SK-N-SH treated with all-trans-retinoic acid at 6 μM for 48 hours (cell line): ENCODE results near the gene EXOC8.

Source experiments
- ATAC-seq: fragments of 200-7000 bp; cut with Tn5 transposase; 3 replicates; pipeline ENCODE4 v1.9.1; 2020; ENCODE audit warnings: mild to moderate bottlenecking, moderate library complexity
- ARNTL ChIP-seq: fragments of 450-650 bp; formaldehyde crosslinking; IDR thresholded peaks from 2 replicates; pipeline ENCODE4 v1.5.0; 2020; ENCODE audit warnings: low read depth, mild to moderate bottlenecking, moderate library complexity, borderline replicate concordance
- BACH2 ChIP-seq: fragments of 250-450 bp; sonication (Bioruptor Pico); IDR thresholded peaks from 2 replicates; pipeline ENCODE4 v1.9.0; 2021; ENCODE audit warnings: mild to moderate bottlenecking, borderline replicate concordance
- CREB5 ChIP-seq: fragments of 250-450 bp; sonication (Bioruptor Pico); IDR thresholded peaks from 2 replicates; pipeline ENCODE4 v1.5.1; 2020; ENCODE audit warnings: low read depth, mild to moderate bottlenecking, moderate library complexity
- CSDC2 ChIP-seq: fragments of 250-450 bp; sonication (Bioruptor Pico); IDR thresholded peaks from 2 replicates; pipeline ENCODE4 v1.5.0; 2020; ENCODE audit warnings: mild to moderate bottlenecking, moderate library complexity
- ESRRG ChIP-seq: fragments of 250-450 bp; sonication (Bioruptor Pico); IDR thresholded peaks from 2 replicates; pipeline ENCODE4 v1.6.1; 2021; ENCODE audit warnings: mild to moderate bottlenecking
- GLIS3 ChIP-seq: fragments of 250-450 bp; sonication (Bioruptor Pico); IDR thresholded peaks from 2 replicates; pipeline ENCODE4 v1.5.0; 2020; ENCODE audit warnings: mild to moderate bottlenecking, moderate library complexity
- ISL1 ChIP-seq: fragments of 250-450 bp; sonication (Bioruptor Pico); IDR thresholded peaks from 2 replicates; pipeline ENCODE4 v2.1.2; 2022; ENCODE audit warnings: mild to moderate bottlenecking, moderate library complexity
- OSR1 ChIP-seq: fragments of 250-450 bp; sonication (Bioruptor Pico); IDR thresholded peaks from 2 replicates; pipeline ENCODE4 v1.8.0; 2022; ENCODE audit warnings: moderate library complexity, mild to moderate bottlenecking, inconsistent platforms
- POU6F1 ChIP-seq: fragments of 250-450 bp; sonication (Bioruptor Pico); IDR thresholded peaks from 2 replicates; pipeline ENCODE4 v1.8.0; 2021; ENCODE audit warnings: low read depth, mild to moderate bottlenecking, moderate library complexity, borderline replicate concordance
- PPARA ChIP-seq: fragments of 250-450 bp; sonication (Bioruptor Pico); IDR thresholded peaks from 2 replicates; pipeline ENCODE4 v1.5.0; 2020; ENCODE audit warnings: mild to moderate bottlenecking, borderline replicate concordance
- RARB ChIP-seq: fragments of 250-450 bp; sonication (Bioruptor Pico); IDR thresholded peaks from 2 replicates; pipeline ENCODE4 v1.8.0; 2021; ENCODE audit warnings: mild to moderate bottlenecking, moderate library complexity
- TCF4 ChIP-seq: fragments of 250-450 bp; sonication (Bioruptor Pico); IDR thresholded peaks from 2 replicates; pipeline ENCODE4 v1.8.0; 2021; ENCODE audit warnings: mild to moderate bottlenecking, moderate library complexity, borderline replicate concordance
- TOX ChIP-seq: fragments of 250-450 bp; sonication (Bioruptor Pico); IDR thresholded peaks from 2 replicates; pipeline ENCODE4 v1.8.0; 2021; ENCODE audit warnings: mild to moderate bottlenecking, moderate library complexity, borderline replicate concordance
- ZC3H10 ChIP-seq: fragments of 250-450 bp; sonication (Bioruptor Pico); IDR thresholded peaks from 2 replicates; pipeline ENCODE4 v1.5.1; 2021; ENCODE audit warnings: mild to moderate bottlenecking, moderate library complexity
- ZFP3 ChIP-seq: fragments of 250-450 bp; sonication (Bioruptor Pico); IDR thresholded peaks from 2 replicates; pipeline ENCODE4 v1.5.0; 2020; ENCODE audit warnings: mild to moderate bottlenecking, moderate library complexity
- ZFP30 ChIP-seq: fragments of 450-650 bp; formaldehyde crosslinking; IDR thresholded peaks from 2 replicates; pipeline ENCODE4 v1.5.0; 2022; ENCODE audit warnings: mild to moderate bottlenecking, moderate library complexity
- ZNF565 ChIP-seq: fragments of 450-650 bp; formaldehyde crosslinking; conservative IDR thresholded peaks from 2 replicates; pipeline ENCODE4 v1.5.0; 2020; ENCODE audit warnings: low read depth, mild to moderate bottlenecking, moderate library complexity
- ZNF70 ChIP-seq: fragments of 450-650 bp; formaldehyde crosslinking; IDR thresholded peaks from 2 replicates; pipeline ENCODE4 v1.5.0; 2020; ENCODE audit warnings: mild to moderate bottlenecking, moderate library complexity
- ZNF8 ChIP-seq: fragments of 450-650 bp; formaldehyde crosslinking; IDR thresholded peaks from 2 replicates; pipeline ENCODE4 v1.5.0; 2020; ENCODE audit warnings: mild to moderate bottlenecking, moderate library complexity
- TF ChIP-seq, protein P1 (sequence below): fragments of 250-450 bp; sonication (Bioruptor Pico); IDR thresholded peaks from 2 replicates; pipeline ENCODE4 v1.8.0; 2020; ENCODE audit warnings: mild to moderate bottlenecking, moderate library complexity, borderline replicate concordance
- TF ChIP-seq, protein P2 (sequence below): fragments of 250-450 bp; sonication (Bioruptor Pico); IDR thresholded peaks from 2 replicates; pipeline ENCODE4 v1.5.0; 2020; ENCODE audit warnings: mild to moderate bottlenecking, moderate library complexity

The EXOC8 gene

GRCh38 chr1:231383159-231383860 is 45.7 kb upstream of the EXOC8 start:
- ATAC-seq, result peak; percentile 8; the same call in 1 of the 3 replicates
- no peak for TF ChIP-seq ISL1 (CRISPR knock-in tag)
- TF ChIP-seq BACH2 (CRISPR knock-in tag), result no peak
- no peak for TF ChIP-seq ZFP3 (CRISPR knock-in tag)
- TF ChIP-seq TOX (CRISPR knock-in tag), result no peak
- no peak for TF ChIP-seq ZNF565 (CRISPR knock-in tag)
- TF ChIP-seq POU6F1, result no peak
- TF ChIP-seq CSDC2 (CRISPR knock-in tag), result no peak
- no peak for TF ChIP-seq ESRRG (CRISPR knock-in tag)
- no peak for TF ChIP-seq RARB (CRISPR knock-in tag)
- TF ChIP-seq ZNF8, result no peak
- no peak for TF ChIP-seq OSR1 (CRISPR knock-in tag)
- TF ChIP-seq CREB5 (CRISPR knock-in tag), result no peak
- no peak for TF ChIP-seq ZC3H10 (CRISPR knock-in tag)
- no peak for TF ChIP-seq TCF4 (CRISPR knock-in tag)
- no peak for TF ChIP-seq PPARA (CRISPR knock-in tag)

DNA sequence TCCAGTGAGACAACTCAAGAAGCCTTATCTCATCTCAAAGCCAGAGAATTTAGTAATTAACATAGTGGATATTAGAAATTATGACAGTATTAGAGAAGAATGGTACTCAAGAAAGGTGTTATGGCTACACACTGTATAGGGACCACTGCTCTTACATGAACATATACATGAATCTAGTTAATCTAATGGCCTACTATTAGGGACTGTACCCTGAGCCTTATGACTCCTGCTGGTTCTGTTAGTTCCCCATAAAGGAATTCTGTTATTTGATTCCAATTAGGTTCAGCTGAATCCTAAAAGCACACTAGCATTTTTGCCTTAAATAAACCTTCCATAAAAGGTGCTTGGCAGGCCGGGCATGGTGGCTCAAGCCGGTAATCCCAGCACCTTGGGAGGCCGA is 44.8 kb upstream of the EXOC8 start:
- no peak for TF ChIP-seq ZNF70
- no peak for TF ChIP-seq ZFP3 (CRISPR knock-in tag)
- no peak for TF ChIP-seq ZFP30 (CRISPR knock-in tag)
- TF ChIP-seq, protein P1, sequence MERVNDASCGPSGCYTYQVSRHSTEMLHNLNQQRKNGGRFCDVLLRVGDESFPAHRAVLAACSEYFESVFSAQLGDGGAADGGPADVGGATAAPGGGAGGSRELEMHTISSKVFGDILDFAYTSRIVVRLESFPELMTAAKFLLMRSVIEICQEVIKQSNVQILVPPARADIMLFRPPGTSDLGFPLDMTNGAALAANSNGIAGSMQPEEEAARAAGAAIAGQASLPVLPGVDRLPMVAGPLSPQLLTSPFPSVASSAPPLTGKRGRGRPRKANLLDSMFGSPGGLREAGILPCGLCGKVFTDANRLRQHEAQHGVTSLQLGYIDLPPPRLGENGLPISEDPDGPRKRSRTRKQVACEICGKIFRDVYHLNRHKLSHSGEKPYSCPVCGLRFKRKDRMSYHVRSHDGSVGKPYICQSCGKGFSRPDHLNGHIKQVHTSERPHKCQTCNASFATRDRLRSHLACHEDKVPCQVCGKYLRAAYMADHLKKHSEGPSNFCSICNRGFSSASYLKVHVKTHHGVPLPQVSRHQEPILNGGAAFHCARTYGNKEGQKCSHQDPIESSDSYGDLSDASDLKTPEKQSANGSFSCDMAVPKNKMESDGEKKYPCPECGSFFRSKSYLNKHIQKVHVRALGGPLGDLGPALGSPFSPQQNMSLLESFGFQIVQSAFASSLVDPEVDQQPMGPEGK, result no peak
- no peak for TF ChIP-seq POU6F1
- no peak for TF ChIP-seq ZC3H10 (CRISPR knock-in tag)
- no peak for TF ChIP-seq GLIS3 (CRISPR knock-in tag)
- TF ChIP-seq ZNF565 (CRISPR knock-in tag), result no peak
- TF ChIP-seq ESRRG (CRISPR knock-in tag), result no peak
- TF ChIP-seq TOX (CRISPR knock-in tag), result no peak
- no peak for TF ChIP-seq TCF4 (CRISPR knock-in tag)
- TF ChIP-seq, protein P2, sequence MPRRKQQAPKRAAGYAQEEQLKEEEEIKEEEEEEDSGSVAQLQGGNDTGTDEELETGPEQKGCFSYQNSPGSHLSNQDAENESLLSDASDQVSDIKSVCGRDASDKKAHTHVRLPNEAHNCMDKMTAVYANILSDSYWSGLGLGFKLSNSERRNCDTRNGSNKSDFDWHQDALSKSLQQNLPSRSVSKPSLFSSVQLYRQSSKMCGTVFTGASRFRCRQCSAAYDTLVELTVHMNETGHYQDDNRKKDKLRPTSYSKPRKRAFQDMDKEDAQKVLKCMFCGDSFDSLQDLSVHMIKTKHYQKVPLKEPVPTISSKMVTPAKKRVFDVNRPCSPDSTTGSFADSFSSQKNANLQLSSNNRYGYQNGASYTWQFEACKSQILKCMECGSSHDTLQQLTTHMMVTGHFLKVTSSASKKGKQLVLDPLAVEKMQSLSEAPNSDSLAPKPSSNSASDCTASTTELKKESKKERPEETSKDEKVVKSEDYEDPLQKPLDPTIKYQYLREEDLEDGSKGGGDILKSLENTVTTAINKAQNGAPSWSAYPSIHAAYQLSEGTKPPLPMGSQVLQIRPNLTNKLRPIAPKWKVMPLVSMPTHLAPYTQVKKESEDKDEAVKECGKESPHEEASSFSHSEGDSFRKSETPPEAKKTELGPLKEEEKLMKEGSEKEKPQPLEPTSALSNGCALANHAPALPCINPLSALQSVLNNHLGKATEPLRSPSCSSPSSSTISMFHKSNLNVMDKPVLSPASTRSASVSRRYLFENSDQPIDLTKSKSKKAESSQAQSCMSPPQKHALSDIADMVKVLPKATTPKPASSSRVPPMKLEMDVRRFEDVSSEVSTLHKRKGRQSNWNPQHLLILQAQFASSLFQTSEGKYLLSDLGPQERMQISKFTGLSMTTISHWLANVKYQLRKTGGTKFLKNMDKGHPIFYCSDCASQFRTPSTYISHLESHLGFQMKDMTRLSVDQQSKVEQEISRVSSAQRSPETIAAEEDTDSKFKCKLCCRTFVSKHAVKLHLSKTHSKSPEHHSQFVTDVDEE, result no peak
- TF ChIP-seq ISL1 (CRISPR knock-in tag), result no peak
- TF ChIP-seq CREB5 (CRISPR knock-in tag), result no peak
- no peak for TF ChIP-seq ARNTL
- TF ChIP-seq, all 23 proteins: peak for 0
- ATAC-seq, result no peak
